Right lobe of liver (tissue), 6 donors: ENCODE measurements around the gene MED8. TPM values are rescaled to one million over a fixed set of nuclear protein-coding genes. Genes with fewer than 3 reads are reported as not detected.

ENCODE experiments used
- ATAC-seq, 4 donors: fragments of 200-7000 bp; cut with Tn5 transposase; one replicate each; pipeline ENCODE4 v1.9.1; 2020; ENCODE audit warnings: mild to moderate bottlenecking in 4 of 4, moderate library complexity in 4 of 4
- DNase-seq, 3 donors: peaks; one replicate each; pipeline ENCODE4 v3.0.0-alpha.2; 2020
- H3K27ac ChIP-seq, 3 donors: fragments of 200-600 bp; one replicate each; pipeline ENCODE4 v1.8.0; 2022
- H3K27me3 ChIP-seq, 2 donors: fragments of 200-600 bp; one replicate each; pipeline ENCODE4 v1.8.0; 2022
- H3K36me3 ChIP-seq, 4 donors: fragments of 200-600 bp; sonication (generic) in 1 of 4; one replicate each; pipeline versions ENCODE4 v1.5.1 to v1.8.0; 2017 to 2022; ENCODE audit warnings: control low read depth in 1 of 4
- H3K4me1 ChIP-seq, 4 donors: fragments of 200-600 bp; sonication (generic) in 1 of 4; one replicate each; pipeline versions ENCODE4 v1.5.1 to v1.8.0; 2017 to 2022; ENCODE audit warnings: control low read depth in 1 of 4
- H3K4me3 ChIP-seq, 3 donors: fragments of 200-600 bp; one replicate each; pipeline ENCODE4 v1.8.0; 2022
- H3K9me3 ChIP-seq, 4 donors: fragments of 200-600 bp; sonication (generic) in 1 of 4; one replicate each; pipeline versions ENCODE4 v1.5.1 to v1.8.0; 2017 to 2022; ENCODE audit warnings: control low read depth in 1 of 4
- CTCF ChIP-seq, 4 donors: fragments of 200-600 bp in 3 of 4; fragments of 450-650 bp in 1 of 4; IDR thresholded peaks; one replicate each; pipeline versions ENCODE4 v1.5.1 to v1.8.0; 2016 to 2022; ENCODE audit warnings: antibody characterized with exemption in 4 of 4, mild to moderate bottlenecking in 2 of 4
- POLR2A ChIP-seq: fragments of 450-650 bp; IDR thresholded peaks from one replicate; pipeline ENCODE4 v1.6.1; 2017; ENCODE audit warnings: antibody characterized with exemption, mild to moderate bottlenecking
- WGBS: methylation state at CpG from one replicate; pipeline ENCODE4 v1.1.6; 2018; ENCODE audit warnings: low coverage, low lambda C conversion rate; ENCODE audit not compliant: insufficient coverage; ENCODE audit errors: missing lambda C conversion rate; 5-methylcytosine and 5-hydroxymethylcytosine counted together
- intact Hi-C, 2 donors: fragments of 100-400 bp; cut with DNase I; formaldehyde crosslinking; loops; one replicate each; pipeline versions ENCODE4 v1.11.2 to v1.14.1; 2022
- total RNA-seq, 6 experiments: library from RNA; depleted of rRNA in 2 of 6; stranded (reverse); fragments of >200 nt in 2 of 6; fragmentation: NEBNext Ultra II Directional in 3 of 6; extraction: Animal tissue kit (Norgen Biotek cat#: 25700) in 3 of 6; gene quantifications; one replicate each; pipeline versions ENCODE4 v1.1.0 to v1.2.4, GENCODE V29; 2016 to 2023
- donor health status: DM: no; HTN: yes; CAD: no.
- donor health status: DM: no; HTN: no; CAD: no.
- donor health status: DM: no; HTN: no; CAD: no.
- donor health status: DM: no; HTN: yes; CAD: no.
- donor health status: DM: no; HTN: yes; CAD: no.

The MED8 gene
- total RNA-seq, 6 experiments from 2014 or later = 20.7 to 26.6 (median 24.1) TPM

GRCh38 chr1:43354471-43354870 lies 35.1 kb downstream of the MED8 start:
- intact Hi-C loops = no loop called here

GRCh38 chr1:43352881-43353280 lies 36.7 kb downstream of the MED8 start:
- TF ChIP-seq CTCF (IDR thresholded peaks at IDR 0.05) (no peak), POLR2A (no peak)
- Histone ChIP-seq H3K36me3 (no peaks in the 10 kb centered on the region), H3K4me1 (peaks cover 0 to 11% (median 2%) of the 10 kb centered on the region in 4 donors), H3K27me3 (no peaks in the 10 kb centered on the region), H3K27ac (no peak overlapping the region), H3K4me3 (no peak overlapping the region), H3K9me3 (no peaks in the 10 kb centered on the region)
- DNase-seq (no peak), ATAC-seq (no peak)
- intact Hi-C loops = no loop called here
- 79% methylated on average over 3 of the region's 3 CpGs for WGBS

More at GRCh38 chr1:43354471-43354870, 35.1 kb downstream of the MED8 start:
- no peaks in the 10 kb centered on the region for H3K9me3 ChIP-seq
- DNase-seq (no peak), ATAC-seq (no peak)
- no peak overlapping the region for H3K27ac ChIP-seq
- no peak for TF ChIP-seq POLR2A
- no peak for TF ChIP-seq CTCF (IDR thresholded peaks at IDR 0.05)
- H3K27me3 ChIP-seq = no peaks in the 10 kb centered on the region
- H3K36me3 ChIP-seq = no peaks in the 10 kb centered on the region
- no peak overlapping the region for H3K4me3 ChIP-seq
- 73% methylated on average over 2 of the region's 2 CpGs for WGBS
- peaks cover 0 to 18% (median 6%) of the 10 kb centered on the region in 4 donors for H3K4me1 ChIP-seq

DNA sequence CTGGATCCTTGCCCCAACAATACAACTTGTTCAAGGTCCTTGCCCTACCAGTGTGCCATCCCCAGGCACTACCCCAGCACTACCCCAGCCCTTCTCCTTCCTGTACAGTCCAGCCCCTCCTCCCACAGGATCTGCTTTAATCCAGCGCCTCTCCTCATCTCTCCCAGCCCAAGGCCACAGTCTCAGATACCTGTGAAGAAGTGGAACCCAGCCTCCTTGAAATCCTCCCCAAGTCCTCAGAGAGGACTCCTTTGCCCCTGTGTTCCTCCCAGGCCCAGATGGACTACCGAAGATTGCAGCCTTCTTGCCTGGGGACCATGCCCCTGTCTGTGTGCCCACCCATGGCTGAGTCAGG lies 37.3 kb downstream of the MED8 start:
- 92% methylated on average over 2 of the region's 2 CpGs for WGBS
- DNase-seq (no peak), ATAC-seq (no peak)
- no peaks in the 10 kb centered on the region for H3K36me3 ChIP-seq
- no peak overlapping the region for H3K27ac ChIP-seq
- H3K9me3 ChIP-seq = no peaks in the 10 kb centered on the region
- no peak overlapping the region for H3K4me3 ChIP-seq
- peaks cover 0 to 10% (median 0%) of the 10 kb centered on the region in 4 donors for H3K4me1 ChIP-seq
- no peaks in the 10 kb centered on the region for H3K27me3 ChIP-seq
- TF ChIP-seq POLR2A (no peak), CTCF (IDR thresholded peaks at IDR 0.05) (no peak)
- intact Hi-C loops = no loop called here

- 72% methylated on average over 6 of the region's 10 CpGs for WGBS
- Histone ChIP-seq H3K27ac (no peak overlapping the region), H3K36me3 (no peaks in the 10 kb centered on the region), H3K4me1 (peaks cover 0 to 10% (median 0%) of the 10 kb centered on the region in 4 donors), H3K9me3 (no peaks in the 10 kb centered on the region), H3K4me3 (no peak overlapping the region), H3K27me3 (no peaks in the 10 kb centered on the region)
- no peak for ATAC-seq
- intact Hi-C loops = no loop called here
- no peak for DNase-seq
- no peak for TF ChIP-seq POLR2A
- TF ChIP-seq CTCF (IDR thresholded peaks at IDR 0.05) = no peak
Observed at GRCh38 chr1:43351421-43352350, 37.9 kb downstream of the MED8 start.
